ENCODE data around the gene DEFB129. TPM values are rescaled to one million over a fixed set of nuclear protein-coding genes. Genes with fewer than 3 reads are reported as not detected.
"Not testable (repeated sequence)": the region's sequence is repeated elsewhere in the genome, so short reads cannot be mapped to it uniquely, and the experiment has no call there.

The DEFB129 gene
- total and polyA plus RNA-seq, 2 experiments from 2014 or later = not detected

GRCh38 chr20:217266-217665, 9.8 kb upstream of the DEFB129 start:
- Histone ChIP-seq H3K4me3 (no peak overlapping the region), H3K27ac (no peak overlapping the region), H3K36me3 (no peaks in the 10 kb centered on the region), H3K4me1 (ENCODE audit: low read depth) (no peaks in the 10 kb centered on the region), H3K9me3 (ENCODE audit: low read depth) (no peaks in the 10 kb centered on the region), H3K27me3 (no peaks in the 10 kb centered on the region)
- no peak for DNase-seq (ENCODE audit: low read depth in 1 of 2, low spot score in 1 of 2)
- TF ChIP-seq CTCF (IDR thresholded peaks at IDR 0.05; ENCODE audit: low read depth, low read length) = no peak

GRCh38 chr20:219290-220115, 7.6 kb upstream of the DEFB129 start:
- peak; percentile 23 for TF ChIP-seq CTCF (IDR thresholded peaks at IDR 0.05; ENCODE audit: low read depth, low read length)
- H3K4me1 ChIP-seq (ENCODE audit: low read depth) = no peaks in the 10 kb centered on the region
- peak; percentile 6 to 22 for DNase-seq (ENCODE audit: low read depth in 1 of 2, low spot score in 1 of 2)
- no peaks in the 10 kb centered on the region for H3K36me3 ChIP-seq
- H3K27ac ChIP-seq = no peak overlapping the region
- no peaks in the 10 kb centered on the region for H3K27me3 ChIP-seq
- no peak overlapping the region for H3K4me3 ChIP-seq
- no peaks in the 10 kb centered on the region for H3K9me3 ChIP-seq (ENCODE audit: low read depth)

- Histone ChIP-seq H3K27me3 (no peaks in the 10 kb centered on the region), H3K4me1 (ENCODE audit: low read depth) (no peaks in the 10 kb centered on the region), H3K36me3 (no peaks in the 10 kb centered on the region), H3K4me3 (no peak overlapping the region), H3K9me3 (ENCODE audit: low read depth) (no peaks in the 10 kb centered on the region), H3K27ac (no peak overlapping the region)
- TF ChIP-seq CTCF (IDR thresholded peaks at IDR 0.05; ENCODE audit: low read depth, low read length) = no peak
- DNase-seq (ENCODE audit: low read depth in 1 of 2, low spot score in 1 of 2) = no peak
These were observed 5.7 kb upstream of the DEFB129 start for GRCh38 chr20:221258-221830.

- H3K36me3 ChIP-seq; H3K9me3 ChIP-seq (ENCODE audit: low read depth); DNase-seq (ENCODE audit: low read depth in 1 of 2, low spot score in 1 of 2); H3K27ac ChIP-seq; H3K4me3 ChIP-seq; H3K27me3 ChIP-seq; H3K4me1 ChIP-seq (ENCODE audit: low read depth): not testable (repeated sequence)
These were observed 1.2 kb upstream of the DEFB129 start for GRCh38 chr20:225879-226278.

GRCh38 chr20:227439-228105, 514 bp downstream of the DEFB129 start:
- TF ChIP-seq CTCF (IDR thresholded peaks at IDR 0.05; ENCODE audit: low read depth, low read length) = no peak
- Histone ChIP-seq H3K36me3 (no peaks in the 10 kb centered on the region), H3K4me1 (ENCODE audit: low read depth) (no peaks in the 10 kb centered on the region), H3K9me3 (ENCODE audit: low read depth) (no peaks in the 10 kb centered on the region), H3K27ac (no peak overlapping the region), H3K4me3 (no peak overlapping the region), H3K27me3 (no peaks in the 10 kb centered on the region)
- DNase-seq (ENCODE audit: low read depth in 1 of 2, low spot score in 1 of 2) = no peak

GRCh38 chr20:235891-236290, 8.8 kb downstream of the DEFB129 start:
- Histone ChIP-seq H3K27me3 (no peaks in the 10 kb centered on the region), H3K9me3 (ENCODE audit: low read depth) (no peaks in the 10 kb centered on the region), H3K4me1 (ENCODE audit: low read depth) (no peaks in the 10 kb centered on the region), H3K4me3 (no peak overlapping the region), H3K36me3 (no peaks in the 10 kb centered on the region), H3K27ac (no peak overlapping the region)
- peak in 1 of 2 donors; percentile 19 for DNase-seq (ENCODE audit: low read depth in 1 of 2, low spot score in 1 of 2)
- TF ChIP-seq CTCF (IDR thresholded peaks at IDR 0.05; ENCODE audit: low read depth, low read length) = peak; percentile 23

Measured in cardiac muscle cell (in vitro differentiated cells and primary cell).